ENCODE results near the gene CTDSPL2.
"Not testable (repeated sequence)": the region's sequence is repeated elsewhere in the genome, so short reads cannot be mapped to it uniquely, and the experiment has no call there.

Gene CTDSPL2

DNA sequence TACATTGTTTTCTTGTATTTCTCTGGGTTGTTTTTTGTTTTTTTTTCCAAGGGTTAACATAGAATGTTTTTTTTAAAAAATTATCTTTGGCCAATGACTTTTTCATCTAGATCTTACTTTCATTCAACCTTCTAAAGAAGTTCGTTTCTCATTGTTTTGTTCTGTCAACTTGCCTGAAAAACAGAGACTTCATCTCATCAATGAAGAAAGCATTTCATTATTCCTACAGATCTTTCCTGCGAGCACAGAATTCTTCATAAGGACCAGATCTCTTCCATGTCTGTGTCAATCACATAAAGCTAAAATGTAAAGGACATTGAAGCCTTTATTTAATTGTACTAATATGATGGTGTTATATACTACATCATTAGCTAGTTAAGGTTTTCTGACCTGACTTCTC is 99.8 kb downstream of the CTDSPL2 start:
- no peak overlapping the region for H3K27ac ChIP-seq
- H3K4me1 ChIP-seq, result no peaks in the 10 kb centered on the region
- H3K9me3 ChIP-seq (ENCODE audit: control insufficient read depth, low read length), result no peaks in the 10 kb centered on the region
- H3K4me3 ChIP-seq (ENCODE audit: low read depth, low read length), result no peak overlapping the region
- H3K4me2 ChIP-seq (ENCODE audit: low read length), result no peak overlapping the region
- TF ChIP-seq, protein P1, sequence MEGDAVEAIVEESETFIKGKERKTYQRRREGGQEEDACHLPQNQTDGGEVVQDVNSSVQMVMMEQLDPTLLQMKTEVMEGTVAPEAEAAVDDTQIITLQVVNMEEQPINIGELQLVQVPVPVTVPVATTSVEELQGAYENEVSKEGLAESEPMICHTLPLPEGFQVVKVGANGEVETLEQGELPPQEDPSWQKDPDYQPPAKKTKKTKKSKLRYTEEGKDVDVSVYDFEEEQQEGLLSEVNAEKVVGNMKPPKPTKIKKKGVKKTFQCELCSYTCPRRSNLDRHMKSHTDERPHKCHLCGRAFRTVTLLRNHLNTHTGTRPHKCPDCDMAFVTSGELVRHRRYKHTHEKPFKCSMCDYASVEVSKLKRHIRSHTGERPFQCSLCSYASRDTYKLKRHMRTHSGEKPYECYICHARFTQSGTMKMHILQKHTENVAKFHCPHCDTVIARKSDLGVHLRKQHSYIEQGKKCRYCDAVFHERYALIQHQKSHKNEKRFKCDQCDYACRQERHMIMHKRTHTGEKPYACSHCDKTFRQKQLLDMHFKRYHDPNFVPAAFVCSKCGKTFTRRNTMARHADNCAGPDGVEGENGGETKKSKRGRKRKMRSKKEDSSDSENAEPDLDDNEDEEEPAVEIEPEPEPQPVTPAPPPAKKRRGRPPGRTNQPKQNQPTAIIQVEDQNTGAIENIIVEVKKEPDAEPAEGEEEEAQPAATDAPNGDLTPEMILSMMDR (IDR thresholded peaks at IDR 0.05), result no peak
- no peaks in the 10 kb centered on the region for H3K27me3 ChIP-seq (ENCODE audit: control insufficient read depth, insufficient read depth, low read length)
- H3K9ac ChIP-seq, result no peak overlapping the region
- no peaks in the 10 kb centered on the region for H3K36me3 ChIP-seq (ENCODE audit: control insufficient read depth, insufficient read depth, low read length)
- no peak overlapping the region for H2AFZ ChIP-seq
- no peaks in the 10 kb centered on the region for H3K79me2 ChIP-seq

DNA sequence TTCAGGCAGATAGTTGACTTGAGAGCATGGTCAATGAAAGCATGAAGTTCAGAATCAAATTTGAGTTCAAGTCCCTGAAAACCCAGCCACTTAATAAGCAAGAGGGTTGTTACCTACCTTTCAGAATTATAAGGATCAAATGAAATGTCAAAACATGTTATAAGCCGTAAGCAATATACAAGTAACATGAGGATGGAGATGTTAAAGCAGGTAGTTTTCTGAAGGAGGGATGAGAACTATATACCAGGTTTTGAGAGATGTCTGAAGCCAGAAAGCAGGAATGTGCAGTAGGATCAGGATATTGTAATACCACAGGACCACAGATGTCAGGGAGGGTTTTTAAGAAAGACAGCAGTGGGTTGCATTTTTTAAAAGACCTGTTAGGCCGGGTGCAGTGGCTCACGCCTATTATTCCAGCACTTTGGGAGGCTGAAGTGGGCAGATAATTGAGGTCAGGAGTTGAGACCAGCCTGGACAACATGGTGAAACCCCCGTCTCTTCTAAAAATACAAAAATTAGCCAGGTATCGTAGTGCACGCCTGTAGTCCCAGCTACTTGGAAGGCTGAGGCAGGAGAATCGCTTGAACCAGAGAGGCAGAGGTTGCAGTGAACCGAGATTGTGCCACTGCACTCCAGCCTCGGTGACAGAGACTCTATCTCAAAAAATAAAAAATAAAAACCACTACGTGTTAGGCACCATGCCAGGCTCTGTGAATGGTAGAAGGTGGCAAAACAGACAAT is 102.6 kb downstream of the CTDSPL2 start:
- Histone ChIP-seq H3K79me2 (no peaks in the 10 kb centered on the region), H3K36me3 (ENCODE audit: control insufficient read depth, insufficient read depth, low read length) (no peaks in the 10 kb centered on the region)
- TF ChIP-seq, protein P1 (IDR thresholded peaks at IDR 0.05), result no peak

DNA sequence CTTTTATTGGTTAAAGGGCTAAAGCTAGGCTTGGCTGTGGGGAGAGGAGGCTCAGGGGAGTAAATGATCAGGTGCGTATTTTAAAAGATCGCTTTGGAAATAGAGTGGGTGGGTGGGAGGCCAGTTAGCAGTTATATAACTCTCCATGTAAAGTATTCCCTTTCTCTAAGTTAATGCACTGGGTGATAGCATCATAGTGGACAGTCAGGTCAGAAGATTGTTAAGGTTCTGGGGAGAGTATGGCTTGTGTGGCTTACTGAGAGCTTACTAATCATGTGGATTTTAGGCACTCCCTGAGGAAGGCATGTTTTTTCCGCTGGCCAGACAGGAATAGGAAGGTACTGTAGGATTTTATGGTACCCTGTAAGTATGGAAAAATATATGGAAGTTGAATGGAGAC is 103.2 kb downstream of the CTDSPL2 start:
- no peaks in the 10 kb centered on the region for H3K36me3 ChIP-seq (ENCODE audit: control insufficient read depth, insufficient read depth, low read length)
- no peak overlapping the region for H3K4me3 ChIP-seq (ENCODE audit: low read depth, low read length)
- no peak overlapping the region for H2AFZ ChIP-seq
- no peak overlapping the region for H3K9ac ChIP-seq
- H3K27ac ChIP-seq, result no peak overlapping the region
- H3K27me3 ChIP-seq (ENCODE audit: control insufficient read depth, insufficient read depth, low read length), result no peaks in the 10 kb centered on the region
- no peaks in the 10 kb centered on the region for H3K79me2 ChIP-seq
- TF ChIP-seq, protein P1 (IDR thresholded peaks at IDR 0.05), result no peak
- no peak overlapping the region for H3K4me2 ChIP-seq (ENCODE audit: low read length)
- no peaks in the 10 kb centered on the region for H3K4me1 ChIP-seq
- H3K9me3 ChIP-seq (ENCODE audit: control insufficient read depth, low read length), result no peaks in the 10 kb centered on the region

More for the DNA sequence above, 102.6 kb downstream of the CTDSPL2 start:
- Histone ChIP-seq H3K27ac (no peak overlapping the region), H3K4me1 (no peaks in the 10 kb centered on the region), H3K9ac (no peak overlapping the region), H2AFZ (no peak overlapping the region), H3K4me2 (ENCODE audit: low read length) (no peak overlapping the region), H3K4me3 (ENCODE audit: low read depth, low read length) (no peak overlapping the region), H3K27me3 (ENCODE audit: control insufficient read depth, insufficient read depth, low read length) (no peaks in the 10 kb centered on the region), H3K9me3 (ENCODE audit: control insufficient read depth, low read length) (no peaks in the 10 kb centered on the region)

DNA sequence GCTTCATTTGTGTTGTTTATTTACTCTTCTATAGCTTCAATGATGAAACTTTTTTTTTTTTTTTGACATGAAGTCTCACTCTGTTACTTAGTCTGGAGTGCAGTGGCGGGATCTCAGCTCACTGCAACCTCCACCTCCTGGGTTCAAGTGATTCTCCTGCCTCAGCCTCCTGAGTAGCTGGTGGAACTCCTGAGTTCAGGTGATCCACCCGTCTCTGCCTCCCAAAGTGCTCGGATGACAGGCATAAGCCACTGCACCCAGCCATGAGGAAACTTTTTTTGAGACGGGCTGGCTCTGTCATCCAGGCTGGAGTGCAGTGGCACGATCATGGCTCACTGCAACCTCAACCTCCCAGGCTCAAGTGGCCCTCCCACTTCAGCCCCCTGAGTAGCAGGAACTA is 104.8 kb downstream of the CTDSPL2 start:
- not testable (repeated sequence) for H3K4me2 ChIP-seq (ENCODE audit: low read length); H3K79me2 ChIP-seq; H3K27ac ChIP-seq; H3K9me3 ChIP-seq (ENCODE audit: control insufficient read depth, low read length); H3K36me3 ChIP-seq (ENCODE audit: control insufficient read depth, insufficient read depth, low read length); H3K4me3 ChIP-seq (ENCODE audit: low read depth, low read length); H2AFZ ChIP-seq; H3K27me3 ChIP-seq (ENCODE audit: control insufficient read depth, insufficient read depth, low read length); H3K4me1 ChIP-seq; H3K9ac ChIP-seq

DNA sequence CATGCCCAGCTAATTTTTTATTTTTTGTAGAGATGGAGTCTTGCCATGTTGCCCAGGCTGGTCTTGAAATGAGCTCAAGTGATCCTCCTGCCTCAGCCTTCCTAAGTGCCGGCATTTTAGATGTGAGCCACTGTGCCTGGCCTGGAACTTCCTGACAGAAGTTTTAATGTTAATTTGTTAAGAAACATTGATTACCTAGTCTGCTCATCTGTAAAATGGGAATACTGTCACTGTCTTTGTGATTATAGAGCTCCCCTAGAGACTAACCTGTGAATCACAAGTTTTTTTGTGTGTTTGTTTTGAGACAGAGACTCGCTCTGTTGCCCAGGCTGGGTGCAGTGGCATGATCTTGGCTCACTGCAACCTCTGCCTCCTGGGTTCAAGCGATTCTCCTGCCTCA is 105.3 kb downstream of the CTDSPL2 start:
- H3K79me2 ChIP-seq, result no peaks in the 10 kb centered on the region
- H3K4me2 ChIP-seq (ENCODE audit: low read length), result no peak overlapping the region
- no peaks in the 10 kb centered on the region for H3K4me1 ChIP-seq
- H2AFZ ChIP-seq, result no peak overlapping the region
- H3K9ac ChIP-seq, result no peak overlapping the region
- H3K27ac ChIP-seq, result no peak overlapping the region
- no peak overlapping the region for H3K4me3 ChIP-seq (ENCODE audit: low read depth, low read length)
- no peaks in the 10 kb centered on the region for H3K27me3 ChIP-seq (ENCODE audit: control insufficient read depth, insufficient read depth, low read length)
- TF ChIP-seq, protein P1 (IDR thresholded peaks at IDR 0.05), result no peak
- H3K36me3 ChIP-seq (ENCODE audit: control insufficient read depth, insufficient read depth, low read length), result no peaks in the 10 kb centered on the region
- no peaks in the 10 kb centered on the region for H3K9me3 ChIP-seq (ENCODE audit: control insufficient read depth, low read length)
